T-helper 1 cell treated with Interleukin-12 subunit alpha and Interleukin-12 subunit beta and Interleukin-4 antibody, amounts not matched to agents 30 μg/mL and 1 μg/mL, for 36 hours (primary cell): Measurements from ENCODE around the gene SYTL1.

Source experiments
- H3K27ac Mint-ChIP-seq: one replicate; pipeline ENCODE4 v1.8.0; 2021; ENCODE audit warnings: mild to moderate bottlenecking, mixed read lengths
- H3K27me3 Mint-ChIP-seq: one replicate; pipeline ENCODE4 v1.8.0; 2021; ENCODE audit warnings: low read depth, mixed read lengths
- H3K36me3 Mint-ChIP-seq: one replicate; pipeline ENCODE4 v1.8.0; 2021; ENCODE audit warnings: low read depth, mixed read lengths
- H3K4me1 Mint-ChIP-seq: one replicate; pipeline ENCODE4 v1.8.0; 2021; ENCODE audit warnings: low read depth, mixed read lengths
- H3K4me3 Mint-ChIP-seq: one replicate; pipeline ENCODE4 v1.8.0; 2021; ENCODE audit warnings: mild to moderate bottlenecking, moderate library complexity, mixed read lengths
- H3K9me3 Mint-ChIP-seq: one replicate; pipeline ENCODE4 v1.8.0; 2021; ENCODE audit warnings: mixed read lengths

SYTL1 gene

DNA sequence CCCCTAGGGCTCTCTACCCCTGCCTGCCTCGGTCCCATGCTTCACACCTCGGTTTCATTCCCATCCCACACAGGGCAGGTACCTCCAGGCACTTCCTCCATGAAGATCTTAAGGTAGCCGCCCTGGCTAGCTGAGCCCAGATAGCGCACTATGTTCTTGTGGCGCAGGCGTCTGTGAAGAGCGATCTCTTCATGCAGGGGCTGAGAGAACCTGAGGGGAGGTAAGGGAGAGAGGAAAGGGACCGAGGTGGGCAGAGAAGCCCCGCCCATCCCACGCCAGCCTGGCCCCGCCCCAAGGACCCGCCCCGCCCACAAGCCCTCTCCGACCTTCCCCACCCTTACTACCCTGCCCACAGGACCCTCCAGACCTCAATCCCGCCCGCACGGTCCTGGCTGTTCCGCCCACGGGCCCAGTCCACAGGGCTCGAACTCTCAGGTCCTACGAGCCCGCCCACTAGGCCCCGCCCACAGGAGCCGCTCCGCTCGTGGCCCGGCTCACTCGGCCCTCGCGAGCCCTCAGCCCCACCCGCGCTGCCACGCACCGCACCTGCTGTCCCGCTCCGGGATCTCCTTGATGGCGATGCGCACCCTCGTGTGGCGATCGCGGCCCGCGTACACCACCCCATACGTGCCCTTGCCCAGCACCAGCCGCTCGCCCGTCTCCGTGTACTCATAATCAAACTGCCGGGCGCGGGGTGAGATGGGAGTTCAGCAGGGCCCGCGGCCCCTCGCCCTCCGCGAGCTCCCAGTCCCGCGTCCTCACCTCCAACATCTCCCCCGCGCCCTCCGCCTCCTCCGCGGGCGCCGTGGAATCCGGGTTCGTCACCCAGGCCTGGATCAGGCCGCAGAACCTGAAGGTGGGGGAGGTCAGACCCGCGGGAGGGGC is 18.6 kb downstream of the SYTL1 start:
- H3K36me3 Mint-ChIP-seq: peaks cover 3% of the 10 kb centered on the region
- peak overlapping the region; percentile 18 for H3K27ac Mint-ChIP-seq
- H3K4me1 Mint-ChIP-seq: peaks cover 23% of the 10 kb centered on the region
- H3K9me3 Mint-ChIP-seq: no peaks in the 10 kb centered on the region
- no peaks in the 10 kb centered on the region for H3K27me3 Mint-ChIP-seq
- peak overlapping the region; percentile 72 for H3K4me3 Mint-ChIP-seq

DNA sequence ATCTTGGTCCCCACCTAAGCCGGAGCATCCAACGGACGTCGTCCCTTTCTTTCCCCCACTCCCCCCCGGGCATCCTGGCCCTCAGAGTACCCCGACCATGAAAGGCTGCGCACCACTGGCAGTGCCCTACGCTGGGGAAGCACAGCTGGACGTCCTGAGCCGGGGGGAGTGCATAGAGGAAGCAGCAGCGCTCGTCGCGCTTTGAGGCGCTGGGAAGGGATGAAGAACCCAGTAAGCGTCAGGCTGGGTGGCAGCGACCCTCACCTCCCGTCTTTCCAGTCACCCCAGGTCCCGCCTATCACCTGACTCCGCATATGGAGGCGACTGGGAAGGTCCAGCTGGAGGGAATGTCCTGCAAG is 19.2 kb downstream of the SYTL1 start:
- Mint-ChIP-seq H3K27ac (no peak overlapping the region), H3K9me3 (no peaks in the 10 kb centered on the region), H3K36me3 (peaks cover 3% of the 10 kb centered on the region), H3K4me1 (peaks cover 22% of the 10 kb centered on the region), H3K27me3 (no peaks in the 10 kb centered on the region), H3K4me3 (no peak overlapping the region)

DNA sequence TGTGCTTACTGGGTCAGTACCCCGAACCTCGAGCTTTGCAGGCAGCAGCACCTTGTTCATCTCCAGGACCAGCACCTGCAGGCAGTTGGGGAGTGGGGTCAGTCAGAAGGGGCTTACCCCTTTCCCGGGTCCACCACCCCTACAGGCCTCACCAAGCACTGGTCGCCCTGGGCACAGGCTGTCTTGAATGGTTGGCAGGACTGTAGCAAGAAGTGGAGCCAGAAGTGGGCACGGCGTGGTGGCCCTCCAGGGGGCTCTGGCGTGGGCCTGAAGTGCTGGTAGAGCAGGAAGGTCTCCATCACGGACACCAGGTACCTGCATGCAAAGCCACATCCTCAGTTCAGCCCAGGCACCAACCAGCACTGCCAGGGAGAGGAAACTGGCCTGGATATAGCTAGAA is 19.7 kb downstream of the SYTL1 start:
- peaks cover 3% of the 10 kb centered on the region for H3K36me3 Mint-ChIP-seq

DNA sequence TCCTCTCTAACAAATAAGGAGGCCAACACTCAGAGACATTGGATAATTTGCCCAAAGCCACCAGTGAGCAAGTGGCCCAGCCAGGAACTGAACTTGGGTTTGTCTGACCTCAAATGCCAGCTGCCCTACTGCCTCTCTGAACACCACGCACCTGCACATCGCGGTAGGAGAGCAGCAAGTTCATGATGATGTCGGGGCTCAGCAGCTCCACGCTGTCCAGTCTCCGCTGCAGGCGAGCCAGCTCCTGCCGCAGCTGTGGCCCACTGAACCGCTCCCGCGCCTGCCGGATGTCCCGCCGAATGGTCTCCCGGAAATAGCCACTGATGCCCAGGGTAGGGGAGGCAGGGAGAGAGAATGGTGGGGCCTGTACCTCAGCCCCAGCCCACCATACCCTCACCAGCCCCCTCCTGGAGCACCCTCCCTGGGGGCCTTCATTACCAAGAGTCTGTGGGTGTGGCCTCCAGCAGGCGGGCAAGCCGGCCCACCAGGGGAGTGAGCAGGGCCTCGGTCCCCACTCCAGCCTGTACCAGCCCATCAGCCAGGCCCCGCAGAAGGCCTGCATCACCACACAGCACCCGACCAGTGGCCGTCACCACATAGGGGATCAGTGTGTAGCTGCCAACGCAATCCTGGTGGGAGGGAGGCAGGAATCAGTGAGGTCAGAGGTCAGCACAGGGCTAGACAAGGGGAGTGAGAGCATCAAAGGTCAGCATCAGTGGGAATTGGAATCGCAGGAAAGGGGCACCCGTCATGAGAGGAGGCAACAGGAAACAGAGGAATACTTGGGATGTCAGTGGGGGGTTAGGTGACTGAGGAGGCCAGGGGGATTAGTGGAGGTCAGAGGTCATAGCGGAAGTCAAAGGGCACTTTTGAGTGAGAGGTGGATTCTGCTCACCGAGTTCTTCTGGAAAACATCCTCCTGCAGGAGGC is 22.2 kb downstream of the SYTL1 start:
- peaks cover 2% of the 10 kb centered on the region for H3K36me3 Mint-ChIP-seq
- H3K4me3 Mint-ChIP-seq: no peak overlapping the region
- H3K9me3 Mint-ChIP-seq: no peaks in the 10 kb centered on the region
- peak overlapping the region; percentile 46 for H3K27ac Mint-ChIP-seq
- peaks cover 28% of the 10 kb centered on the region for H3K4me1 Mint-ChIP-seq
- no peaks in the 10 kb centered on the region for H3K27me3 Mint-ChIP-seq

More for the DNA sequence above, 19.7 kb downstream of the SYTL1 start:
- peaks cover 22% of the 10 kb centered on the region for H3K4me1 Mint-ChIP-seq
- H3K27me3 Mint-ChIP-seq: no peaks in the 10 kb centered on the region
- H3K9me3 Mint-ChIP-seq: no peaks in the 10 kb centered on the region
- H3K27ac Mint-ChIP-seq: no peak overlapping the region
- no peak overlapping the region for H3K4me3 Mint-ChIP-seq

DNA sequence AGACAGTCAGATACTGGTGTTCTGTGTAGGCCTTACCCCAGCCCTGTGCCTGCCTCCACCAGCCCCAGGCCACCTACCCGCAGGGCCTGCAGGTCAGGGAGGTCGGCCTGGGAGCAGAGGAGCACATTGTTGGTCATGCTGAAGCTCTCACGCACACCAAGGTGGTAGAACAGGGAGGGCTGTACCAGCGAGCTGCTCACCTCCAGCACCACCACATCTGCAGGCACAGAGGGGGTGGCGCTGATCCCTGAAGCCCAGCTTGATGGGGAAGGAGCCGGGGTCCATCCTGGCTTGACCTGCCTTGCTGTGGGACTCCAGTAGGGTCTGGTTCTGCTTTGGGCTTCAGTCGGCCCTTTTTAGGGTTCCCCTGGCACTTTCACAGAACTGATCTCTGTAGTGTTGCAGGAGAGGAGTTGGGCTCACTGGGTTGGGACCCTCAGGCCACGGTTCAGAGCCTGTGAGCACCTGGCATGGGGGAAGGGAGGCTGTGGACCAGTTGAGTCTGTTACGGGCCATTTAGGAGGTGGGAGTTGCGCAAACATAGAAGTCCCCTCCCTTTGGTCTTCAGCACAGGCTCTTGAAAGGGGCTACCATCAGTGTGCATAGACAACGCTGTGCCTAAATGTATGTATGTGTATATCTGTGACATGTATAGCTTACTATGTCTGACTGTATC is 23.0 kb downstream of the SYTL1 start:
- peak overlapping the region; percentile 92 for H3K4me3 Mint-ChIP-seq
- no peaks in the 10 kb centered on the region for H3K27me3 Mint-ChIP-seq
- peaks cover 30% of the 10 kb centered on the region for H3K4me1 Mint-ChIP-seq
- H3K9me3 Mint-ChIP-seq: no peaks in the 10 kb centered on the region
- H3K36me3 Mint-ChIP-seq: no peaks in the 10 kb centered on the region
- peak overlapping the region; percentile 88 for H3K27ac Mint-ChIP-seq

DNA sequence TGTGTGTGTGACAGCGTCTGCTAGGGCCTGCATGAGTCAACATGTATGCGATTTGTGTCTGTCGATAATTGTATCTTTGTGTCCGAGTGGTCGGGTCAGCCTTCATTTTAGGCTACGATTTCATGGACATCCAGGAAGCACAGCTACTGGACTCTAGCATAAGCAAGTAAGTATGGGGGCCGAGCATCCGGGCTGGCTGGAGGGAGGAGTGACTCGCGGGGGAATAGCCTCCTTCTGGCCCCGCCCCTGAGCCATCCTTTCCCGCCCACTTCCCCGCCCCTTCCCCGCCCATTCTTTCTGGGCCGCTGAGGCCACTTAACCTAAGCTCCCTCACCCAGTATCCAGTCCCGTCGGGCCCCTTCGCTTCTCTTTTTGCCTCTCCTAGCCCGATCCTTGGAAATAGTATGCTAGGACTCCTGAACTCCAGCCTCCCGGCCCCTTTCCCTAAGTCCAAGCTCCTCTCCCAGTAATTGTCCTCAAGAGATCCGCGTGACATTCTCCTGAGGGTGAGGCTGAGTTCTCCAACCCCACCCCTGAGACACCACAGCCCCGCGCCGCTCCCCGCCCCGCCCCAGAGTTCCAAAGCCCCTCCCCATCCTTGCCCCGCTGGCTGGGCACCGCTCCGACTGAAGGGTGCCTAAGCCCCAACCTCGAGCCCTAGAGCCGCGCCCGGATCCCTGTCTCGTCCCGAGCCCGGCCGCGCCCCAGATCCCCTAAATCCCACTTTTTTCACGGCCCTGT is 23.7 kb downstream of the SYTL1 start:
- no peaks in the 10 kb centered on the region for H3K36me3 Mint-ChIP-seq
- no peaks in the 10 kb centered on the region for H3K27me3 Mint-ChIP-seq
- H3K9me3 Mint-ChIP-seq: no peaks in the 10 kb centered on the region
- peak overlapping the region; percentile 92 for H3K4me3 Mint-ChIP-seq
- H3K4me1 Mint-ChIP-seq: peaks cover 27% of the 10 kb centered on the region
- peak overlapping the region; percentile 88 for H3K27ac Mint-ChIP-seq

DNA sequence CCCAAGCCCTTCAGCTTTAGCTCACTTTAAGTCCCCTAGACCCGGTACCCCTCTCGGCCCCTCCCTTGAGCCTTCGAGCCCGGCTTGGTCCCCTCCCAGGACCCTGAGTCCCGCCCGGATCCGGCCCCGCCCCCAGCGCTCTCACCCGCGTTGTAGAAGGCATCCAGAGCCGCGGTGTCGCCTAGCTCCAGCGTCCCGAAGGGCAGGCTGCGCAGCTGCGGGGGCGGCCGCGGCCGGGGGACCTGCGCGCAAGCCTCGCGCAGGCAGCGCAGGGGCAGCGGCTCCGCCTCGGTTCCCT is 24.2 kb downstream of the SYTL1 start:
- Mint-ChIP-seq H3K27me3 (no peaks in the 10 kb centered on the region), H3K4me3 (peak overlapping the region; percentile 92), H3K27ac (peak overlapping the region; percentile 88), H3K4me1 (peaks cover 27% of the 10 kb centered on the region), H3K36me3 (no peaks in the 10 kb centered on the region), H3K9me3 (no peaks in the 10 kb centered on the region)

DNA sequence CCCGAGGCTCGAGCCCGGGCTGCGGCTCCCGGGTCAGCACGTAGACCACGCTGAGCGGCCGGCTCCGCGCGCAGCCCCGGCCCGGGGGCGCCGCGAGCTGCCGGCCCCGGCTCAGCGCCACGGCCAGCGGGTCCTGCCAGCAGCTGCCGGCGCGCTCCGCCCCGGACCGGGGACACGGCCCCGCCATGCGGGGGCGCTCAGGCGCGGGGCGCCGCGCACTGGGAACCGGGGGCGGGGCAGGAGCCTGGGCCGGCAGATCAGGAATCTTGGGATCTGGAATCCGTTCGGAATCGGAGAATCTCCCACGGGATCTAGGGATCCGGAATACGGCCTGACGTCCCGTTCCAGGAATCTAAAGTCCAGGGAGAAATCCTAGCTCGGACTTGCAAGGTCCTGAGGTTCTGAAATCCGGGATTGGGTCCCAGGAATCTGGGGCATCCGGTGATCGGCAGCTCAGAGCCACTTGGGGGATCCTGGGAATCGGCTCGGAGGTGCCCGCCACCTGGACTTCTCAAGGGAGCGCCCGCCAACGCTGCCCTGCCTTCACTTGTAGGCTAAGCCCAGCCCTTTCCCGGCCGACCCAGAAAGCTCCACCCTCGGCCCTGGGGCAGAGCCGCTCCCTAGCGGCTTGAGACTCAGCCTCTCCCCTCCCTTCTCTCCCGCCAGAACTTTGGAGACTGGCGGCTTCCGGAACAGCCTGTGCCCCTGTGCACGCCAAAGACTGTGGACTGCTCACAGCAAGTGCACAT is 24.8 kb downstream of the SYTL1 start, which contains the start of gene MAP3K6:
TSS of gene MAP3K6 (minus strand) at position 551 of the 749 bp plus-strand sequence. CDS start at position 187, 364 bp downstream.
- no peaks in the 10 kb centered on the region for H3K27me3 Mint-ChIP-seq
- H3K27ac Mint-ChIP-seq: peak within 1 kb of the TSS; percentile 88
- peak within 1 kb of the TSS; percentile 92 for H3K4me3 Mint-ChIP-seq
- H3K4me1 Mint-ChIP-seq: peaks cover 27% of the 10 kb centered on the region
- no peaks in the 10 kb centered on the region for H3K36me3 Mint-ChIP-seq
- no peaks in the 10 kb centered on the region for H3K9me3 Mint-ChIP-seq

DNA sequence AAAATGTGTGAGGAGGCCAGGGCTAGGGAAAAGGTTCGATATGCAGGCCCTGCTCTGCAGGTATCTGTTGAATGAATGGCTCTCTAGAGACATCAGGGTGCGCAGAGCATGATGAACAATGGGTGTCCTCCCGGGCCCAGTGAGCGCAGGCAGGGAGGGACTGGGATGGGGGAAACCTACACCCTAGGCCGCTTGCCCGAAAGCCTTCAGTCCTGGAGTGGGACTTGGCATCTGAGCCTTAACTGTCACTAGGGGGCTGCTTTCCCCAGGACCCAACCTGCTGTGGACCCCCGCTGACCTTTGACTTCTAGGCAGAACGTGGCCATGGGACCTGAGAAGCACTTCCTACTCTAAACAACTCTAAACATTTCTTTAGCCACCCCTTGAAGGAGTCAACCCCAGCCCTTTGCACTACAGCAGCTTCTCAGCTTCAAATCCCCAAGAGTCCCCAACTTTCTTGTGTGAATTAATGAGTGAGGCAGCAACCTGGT is 25.4 kb downstream of the SYTL1 start:
- Mint-ChIP-seq H3K27ac (peak overlapping the region; percentile 80), H3K4me1 (peaks cover 27% of the 10 kb centered on the region), H3K9me3 (no peaks in the 10 kb centered on the region), H3K27me3 (no peaks in the 10 kb centered on the region), H3K4me3 (peak overlapping the region; percentile 84), H3K36me3 (no peaks in the 10 kb centered on the region)

DNA sequence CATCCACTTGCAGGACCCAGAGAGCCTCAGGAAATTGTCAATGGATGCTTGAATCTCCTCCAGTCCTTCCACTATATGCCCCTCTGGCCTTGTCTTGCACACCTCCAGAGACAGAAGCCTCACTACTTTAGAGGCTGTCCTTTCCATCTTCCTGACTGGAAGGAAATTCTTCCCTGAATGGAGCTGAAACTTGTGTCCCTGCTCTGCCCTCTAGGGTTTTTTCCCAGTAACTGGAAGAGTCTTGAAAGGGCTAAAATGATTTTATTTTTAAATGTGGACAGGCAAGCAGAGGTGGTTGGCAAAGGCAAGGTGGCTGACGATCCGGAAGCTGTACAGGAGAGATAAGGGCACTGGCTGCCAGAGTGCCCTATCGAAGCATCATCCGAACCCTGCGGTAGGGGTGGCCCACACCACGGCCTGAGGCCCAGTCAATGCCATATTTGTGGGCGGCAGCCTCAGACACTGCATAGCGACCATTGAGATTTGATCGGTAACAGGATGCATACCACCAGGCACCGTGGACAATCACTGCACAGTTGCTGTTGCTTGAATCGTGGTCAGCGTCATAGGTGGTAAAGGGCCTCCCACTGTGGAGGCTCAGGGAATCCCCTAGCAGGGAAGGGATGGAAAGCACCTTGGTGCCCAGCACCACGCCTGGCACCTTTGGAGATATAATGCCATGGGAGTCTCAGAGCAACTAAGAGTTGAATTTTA is 27.2 kb downstream of the SYTL1 start:
- peak overlapping the region; percentile 50 for H3K27ac Mint-ChIP-seq
- no peak overlapping the region for H3K4me3 Mint-ChIP-seq
- no peaks in the 10 kb centered on the region for H3K27me3 Mint-ChIP-seq
- no peaks in the 10 kb centered on the region for H3K36me3 Mint-ChIP-seq
- H3K9me3 Mint-ChIP-seq: no peaks in the 10 kb centered on the region
- H3K4me1 Mint-ChIP-seq: peaks cover 27% of the 10 kb centered on the region

DNA sequence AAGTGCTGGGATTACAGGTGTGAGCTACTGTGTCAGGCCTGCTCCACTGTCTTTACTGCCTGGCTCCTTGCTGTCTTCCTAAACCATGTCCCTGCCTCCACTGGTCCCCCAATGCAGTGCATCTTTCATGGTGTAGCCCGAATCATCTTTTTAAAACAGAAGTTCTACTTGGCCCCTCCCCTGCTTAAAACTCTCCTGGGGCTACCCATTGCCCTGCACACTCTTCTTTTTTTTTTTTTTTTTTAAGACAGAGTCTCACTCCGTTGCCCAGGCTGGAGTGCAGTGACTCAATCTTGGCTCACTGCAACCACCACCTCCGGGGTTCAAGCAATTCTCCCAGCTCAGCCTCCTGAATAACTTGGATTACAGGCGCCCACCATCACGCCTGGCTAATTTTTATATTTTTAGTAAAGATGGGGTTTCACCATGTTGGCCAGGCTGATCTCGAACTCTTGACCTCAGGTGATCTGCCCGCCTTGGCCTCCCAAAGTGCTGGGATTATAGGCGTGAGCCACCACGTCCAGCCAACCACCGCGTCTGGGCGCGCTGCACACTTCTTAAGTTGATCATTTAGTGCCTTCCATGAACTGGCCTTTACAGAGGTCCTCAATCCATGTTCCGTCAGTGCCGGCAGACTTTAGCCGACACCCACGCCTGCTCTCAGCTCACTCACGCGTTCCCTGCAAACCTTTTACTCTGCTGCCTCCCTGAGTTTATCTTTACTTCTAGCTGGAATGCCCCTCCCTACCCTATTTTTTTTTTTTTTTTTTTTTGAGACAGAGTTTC is 30.4 kb downstream of the SYTL1 start:
- Mint-ChIP-seq H3K4me3 (no peak overlapping the region), H3K9me3 (no peaks in the 10 kb centered on the region), H3K27ac (no peak overlapping the region), H3K27me3 (no peaks in the 10 kb centered on the region), H3K4me1 (peaks cover 14% of the 10 kb centered on the region), H3K36me3 (no peaks in the 10 kb centered on the region)
